ENCODE measurements around the gene PLK3.
"Not testable (repeated sequence)": the region's sequence is repeated elsewhere in the genome, so short reads cannot be mapped to it uniquely, and the experiment has no call there.

The PLK3 gene

DNA sequence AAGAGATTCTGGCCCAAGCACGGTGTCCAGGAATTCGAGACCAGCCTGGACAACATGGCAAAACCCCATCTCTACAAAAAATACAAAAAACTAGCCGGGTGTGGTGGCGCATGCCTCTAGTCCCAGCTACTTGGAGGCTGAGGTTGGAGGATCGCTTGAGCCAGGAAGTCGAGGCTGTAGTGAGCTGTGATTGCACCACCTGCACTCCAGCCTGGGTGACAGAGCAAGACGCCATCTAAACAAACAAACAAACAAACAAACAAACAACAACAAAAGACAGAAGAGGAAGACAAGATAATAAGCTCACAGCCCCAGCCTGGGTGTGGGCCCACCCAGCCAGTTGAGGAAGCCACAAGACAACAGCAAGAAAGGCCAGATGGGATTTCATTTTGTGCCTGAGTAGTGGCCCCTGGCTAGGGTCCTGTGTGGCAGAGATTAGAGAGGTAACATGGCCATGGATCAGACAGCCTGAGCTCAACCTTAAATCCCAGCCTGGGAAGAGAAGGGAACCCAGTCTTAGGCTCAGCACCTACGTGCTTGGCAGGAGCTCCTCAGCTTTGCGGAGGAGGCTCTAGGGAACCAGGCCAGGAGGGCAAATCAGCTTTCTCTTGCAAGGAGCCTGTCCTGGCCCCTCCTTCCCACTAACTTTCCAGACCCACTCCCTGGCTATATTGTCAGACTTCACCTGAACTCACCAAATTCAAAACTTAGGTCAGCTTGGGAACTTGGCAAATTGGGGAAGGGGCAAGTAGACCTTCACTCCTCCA, 7.3 kb upstream of the PLK3 start:
- no peak overlapping the region for H2AFZ ChIP-seq (ENCODE audit: low read length)
- H4K20me1 ChIP-seq (ENCODE audit: insufficient read depth, low read length), result no peaks in the 10 kb centered on the region
- no peaks in the 10 kb centered on the region for H3K79me2 ChIP-seq (ENCODE audit: insufficient read depth, low read length)

DNA sequence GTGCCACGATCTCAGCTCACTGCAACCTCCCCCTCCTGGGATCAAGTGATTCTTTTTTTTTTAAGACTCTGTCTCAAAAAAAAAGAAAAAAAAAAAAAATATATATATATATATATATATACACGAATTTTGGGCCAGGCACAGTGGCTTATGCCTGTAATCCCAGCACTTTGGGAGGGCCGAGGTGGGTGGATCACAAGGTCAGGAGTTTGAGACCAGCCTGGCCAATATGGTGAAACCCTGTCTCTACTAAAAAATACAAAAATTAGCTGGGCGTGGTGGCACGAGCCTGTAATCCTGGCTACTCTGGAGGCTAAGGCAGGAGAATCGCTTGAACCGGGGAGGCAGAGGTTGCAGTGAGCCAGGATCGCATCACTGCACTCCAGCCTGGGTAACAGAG, 2.3 kb upstream of the PLK3 start:
- H3K4me1 ChIP-seq (ENCODE audit: insufficient read depth, low read length, severe bottlenecking), result peaks cover 27% of the 10 kb centered on the region
- not testable (repeated sequence) for H3K36me3 ChIP-seq (ENCODE audit: insufficient read depth, low read length); H3K9me2 ChIP-seq (ENCODE audit: low read depth, low read length); H3K4me3 ChIP-seq (ENCODE audit: low read depth, low read length, poor library complexity, severe bottlenecking); H3K9me3 ChIP-seq (ENCODE audit: low read length); H3K27me3 ChIP-seq (ENCODE audit: insufficient read depth, low read length); H2AFZ ChIP-seq (ENCODE audit: low read length); H3F3A ChIP-seq (ENCODE audit: insufficient read depth, low read length); H4K20me1 ChIP-seq (ENCODE audit: insufficient read depth, low read length); H3K4me2 ChIP-seq (ENCODE audit: low read length); H3K27ac ChIP-seq (ENCODE audit: low read depth, low read length, poor library complexity, severe bottlenecking); H3K9ac ChIP-seq (ENCODE audit: low read length); H3K79me2 ChIP-seq (ENCODE audit: insufficient read depth, low read length)

More for the DNA sequence above, 7.3 kb upstream of the PLK3 start:
- no peaks in the 10 kb centered on the region for H3K27me3 ChIP-seq (ENCODE audit: insufficient read depth, low read length)
- no peak for TF ChIP-seq EZH2 (IDR thresholded peaks at IDR 0.05; ENCODE audit: borderline replicate concordance, low read length)
- no peaks in the 10 kb centered on the region for H3F3A ChIP-seq (ENCODE audit: insufficient read depth, low read length)
- H3K4me3 ChIP-seq (ENCODE audit: low read depth, low read length, poor library complexity, severe bottlenecking), result no peak overlapping the region
- no peak overlapping the region for H3K27ac ChIP-seq (ENCODE audit: low read depth, low read length, poor library complexity, severe bottlenecking)
- no peaks in the 10 kb centered on the region for H3K9me3 ChIP-seq (ENCODE audit: low read length)
- H3K9me2 ChIP-seq (ENCODE audit: low read depth, low read length), result no peaks in the 10 kb centered on the region
- H3K9ac ChIP-seq (ENCODE audit: low read length), result no peak overlapping the region
- H3K4me1 ChIP-seq (ENCODE audit: insufficient read depth, low read length, severe bottlenecking), result no peaks in the 10 kb centered on the region
- H3K36me3 ChIP-seq (ENCODE audit: insufficient read depth, low read length), result no peaks in the 10 kb centered on the region
- no peak overlapping the region for H3K4me2 ChIP-seq (ENCODE audit: low read length)

DNA sequence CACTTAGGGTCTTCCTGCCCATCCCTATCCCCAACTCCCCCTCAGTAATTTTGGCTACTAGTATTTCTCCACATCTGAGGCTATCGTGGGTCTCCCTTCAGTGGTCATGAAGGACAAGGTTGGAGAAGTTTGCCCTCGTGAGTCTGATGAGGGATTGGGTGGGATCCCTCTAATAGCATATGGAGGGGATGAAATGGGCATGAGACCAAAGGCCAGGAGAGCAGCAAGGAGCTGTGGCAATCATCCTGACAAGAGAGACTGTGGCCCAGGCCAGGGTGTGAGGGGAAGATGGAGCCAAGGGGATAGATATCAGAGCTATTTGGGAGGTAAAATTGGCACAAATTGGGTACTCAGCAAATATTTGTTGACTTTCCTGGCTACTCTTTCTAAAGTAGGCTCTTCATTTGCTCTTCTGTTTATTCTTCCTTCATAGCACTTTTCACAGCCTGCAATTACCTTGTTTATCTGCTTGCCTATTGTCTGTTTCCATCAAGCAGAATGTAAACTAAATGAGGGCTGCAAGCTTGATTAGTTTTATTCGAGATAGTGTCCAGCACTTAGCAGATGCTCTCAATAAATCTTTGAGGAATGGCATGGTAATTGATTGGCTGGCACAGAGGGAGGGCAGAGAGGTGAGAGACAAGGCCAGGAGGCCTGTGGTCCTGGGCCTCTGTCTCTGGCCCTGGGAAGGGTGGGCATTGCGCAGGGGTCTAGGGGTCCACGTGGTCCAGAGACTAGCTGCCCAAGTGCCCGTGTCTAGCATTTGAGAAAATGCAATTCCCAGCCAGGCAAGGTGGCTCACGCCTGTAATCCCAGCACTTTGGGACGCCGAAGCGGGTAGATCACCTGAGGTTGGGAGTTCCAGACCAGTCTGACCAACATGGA, 1.5 kb upstream of the PLK3 start:
- no peaks in the 10 kb centered on the region for H3K27me3 ChIP-seq (ENCODE audit: insufficient read depth, low read length)
- no peak overlapping the region for H3K27ac ChIP-seq (ENCODE audit: low read depth, low read length, poor library complexity, severe bottlenecking)
- peaks cover 6% of the 10 kb centered on the region; the same call in 1 of the 2 replicates for H3K36me3 ChIP-seq (ENCODE audit: insufficient read depth, low read length)
- TF ChIP-seq, protein P1, sequence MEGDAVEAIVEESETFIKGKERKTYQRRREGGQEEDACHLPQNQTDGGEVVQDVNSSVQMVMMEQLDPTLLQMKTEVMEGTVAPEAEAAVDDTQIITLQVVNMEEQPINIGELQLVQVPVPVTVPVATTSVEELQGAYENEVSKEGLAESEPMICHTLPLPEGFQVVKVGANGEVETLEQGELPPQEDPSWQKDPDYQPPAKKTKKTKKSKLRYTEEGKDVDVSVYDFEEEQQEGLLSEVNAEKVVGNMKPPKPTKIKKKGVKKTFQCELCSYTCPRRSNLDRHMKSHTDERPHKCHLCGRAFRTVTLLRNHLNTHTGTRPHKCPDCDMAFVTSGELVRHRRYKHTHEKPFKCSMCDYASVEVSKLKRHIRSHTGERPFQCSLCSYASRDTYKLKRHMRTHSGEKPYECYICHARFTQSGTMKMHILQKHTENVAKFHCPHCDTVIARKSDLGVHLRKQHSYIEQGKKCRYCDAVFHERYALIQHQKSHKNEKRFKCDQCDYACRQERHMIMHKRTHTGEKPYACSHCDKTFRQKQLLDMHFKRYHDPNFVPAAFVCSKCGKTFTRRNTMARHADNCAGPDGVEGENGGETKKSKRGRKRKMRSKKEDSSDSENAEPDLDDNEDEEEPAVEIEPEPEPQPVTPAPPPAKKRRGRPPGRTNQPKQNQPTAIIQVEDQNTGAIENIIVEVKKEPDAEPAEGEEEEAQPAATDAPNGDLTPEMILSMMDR (IDR thresholded peaks at IDR 0.05; ENCODE audit: low read length), result no peak
- TF ChIP-seq EZH2 (IDR thresholded peaks at IDR 0.05; ENCODE audit: borderline replicate concordance, low read length), result no peak
- H3F3A ChIP-seq (ENCODE audit: insufficient read depth, low read length), result no peaks in the 10 kb centered on the region
- H3K9me2 ChIP-seq (ENCODE audit: low read depth, low read length), result no peaks in the 10 kb centered on the region
- no peak overlapping the region for H3K4me3 ChIP-seq (ENCODE audit: low read depth, low read length, poor library complexity, severe bottlenecking)
- no peaks in the 10 kb centered on the region for H3K79me2 ChIP-seq (ENCODE audit: insufficient read depth, low read length)
- no peaks in the 10 kb centered on the region for H4K20me1 ChIP-seq (ENCODE audit: insufficient read depth, low read length)
- H3K9ac ChIP-seq (ENCODE audit: low read length), result no peak overlapping the region
- H3K4me2 ChIP-seq (ENCODE audit: low read length), result no peak overlapping the region
- no peak overlapping the region for H2AFZ ChIP-seq (ENCODE audit: low read length)
- H3K9me3 ChIP-seq (ENCODE audit: low read length), result no peaks in the 10 kb centered on the region
- peaks cover 27% of the 10 kb centered on the region for H3K4me1 ChIP-seq (ENCODE audit: insufficient read depth, low read length, severe bottlenecking)
